ENCODE results near the gene OTOGL. TPM values are rescaled to one million over a fixed set of nuclear protein-coding genes. Genes with fewer than 3 reads are reported as not detected.

The OTOGL gene
- total RNA-seq, 4 donors from 2014 or later, result 0.72 to 1.2 (median 0.88) TPM

GRCh38 chr12:80195737-80196136, 96.4 kb downstream of the OTOGL start:
- TF ChIP-seq EP300 (IDR thresholded peaks at IDR 0.05), result no peak
- TF ChIP-seq POLR2AphosphoS5 (IDR thresholded peaks at IDR 0.05), result no peak
- TF ChIP-seq CTCF (IDR thresholded peaks at IDR 0.05), result no peak
- TF ChIP-seq POLR2A (IDR thresholded peaks at IDR 0.05), result no peak
- no peaks in the 10 kb centered on the region for H3K9me3 ChIP-seq

GRCh38 chr12:80196419-80196818, 97.1 kb downstream of the OTOGL start:
- no peaks in the 10 kb centered on the region for H3K9me3 ChIP-seq
- H3K27ac ChIP-seq, result no peak overlapping the region
- no peak for DNase-seq (ENCODE audit: low spot score in 2 of 2)
- no peaks in the 10 kb centered on the region for H3K36me3 ChIP-seq
- 75% methylated on average over 2 of the region's 2 CpGs for WGBS
- TF ChIP-seq CTCF (IDR thresholded peaks at IDR 0.05) (no peak), EP300 (IDR thresholded peaks at IDR 0.05) (no peak), POLR2AphosphoS5 (IDR thresholded peaks at IDR 0.05) (no peak), POLR2A (IDR thresholded peaks at IDR 0.05) (no peak)
- no peaks in the 10 kb centered on the region for H3K27me3 ChIP-seq
- no peak overlapping the region for H3K4me3 ChIP-seq
- H3K4me1 ChIP-seq, result no peaks in the 10 kb centered on the region

More at GRCh38 chr12:80195737-80196136, 96.4 kb downstream of the OTOGL start:
- H3K4me3 ChIP-seq, result no peak overlapping the region
- H3K27ac ChIP-seq, result no peak overlapping the region
- no peak for DNase-seq (ENCODE audit: low spot score in 2 of 2)
- no peaks in the 10 kb centered on the region for H3K4me1 ChIP-seq
- no peaks in the 10 kb centered on the region for H3K27me3 ChIP-seq
- WGBS, result 60% methylated on average over 2 of the region's 2 CpGs
- no peaks in the 10 kb centered on the region for H3K36me3 ChIP-seq

- no peak for TF ChIP-seq CTCF (IDR thresholded peaks at IDR 0.05)
- TF ChIP-seq POLR2AphosphoS5 (IDR thresholded peaks at IDR 0.05), result no peak
- TF ChIP-seq EP300 (IDR thresholded peaks at IDR 0.05), result no peak
- no peak for TF ChIP-seq POLR2A (IDR thresholded peaks at IDR 0.05)
- H3K36me3 ChIP-seq, result no peaks in the 10 kb centered on the region
- DNase-seq (ENCODE audit: low spot score in 2 of 2), result no peak
- no peak overlapping the region for H3K4me3 ChIP-seq
- no peaks in the 10 kb centered on the region for H3K9me3 ChIP-seq
- no peaks in the 10 kb centered on the region for H3K4me1 ChIP-seq
- H3K27ac ChIP-seq, result no peak overlapping the region
- WGBS, result 91% methylated on average over 1 of the region's 1 CpG
- H3K27me3 ChIP-seq, result no peaks in the 10 kb centered on the region
Measured at GRCh38 chr12:80198782-80199337, 99.5 kb downstream of the OTOGL start.

- TF ChIP-seq EP300 (IDR thresholded peaks at IDR 0.05), result no peak
- no peak for TF ChIP-seq POLR2AphosphoS5 (IDR thresholded peaks at IDR 0.05)
- TF ChIP-seq CTCF (IDR thresholded peaks at IDR 0.05), result no peak
- TF ChIP-seq POLR2A (IDR thresholded peaks at IDR 0.05), result no peak
- Histone ChIP-seq H3K36me3 (no peaks in the 10 kb centered on the region), H3K9me3 (no peaks in the 10 kb centered on the region), H3K27ac (no peak overlapping the region), H3K4me1 (no peaks in the 10 kb centered on the region), H3K27me3 (no peaks in the 10 kb centered on the region), H3K4me3 (no peak overlapping the region)
- no peak for DNase-seq (ENCODE audit: low spot score in 2 of 2)
Measured at GRCh38 chr12:80199931-80200330, 100.6 kb downstream of the OTOGL start.

- no peak overlapping the region for H3K4me3 ChIP-seq
- H3K36me3 ChIP-seq, result no peaks in the 10 kb centered on the region
- H3K27me3 ChIP-seq, result no peaks in the 10 kb centered on the region
- H3K4me1 ChIP-seq, result no peaks in the 10 kb centered on the region
- DNase-seq (ENCODE audit: low spot score in 2 of 2), result no peak
- WGBS, result 80% methylated on average over 1 of the region's 1 CpG
- no peak overlapping the region for H3K27ac ChIP-seq
- no peaks in the 10 kb centered on the region for H3K9me3 ChIP-seq
- TF ChIP-seq CTCF (IDR thresholded peaks at IDR 0.05) (no peak), POLR2AphosphoS5 (IDR thresholded peaks at IDR 0.05) (no peak), EP300 (IDR thresholded peaks at IDR 0.05) (no peak), POLR2A (IDR thresholded peaks at IDR 0.05) (no peak)
Measured at GRCh38 chr12:80200414-80200813, 101.1 kb downstream of the OTOGL start.

All from suprapubic skin (tissue), 4 donors.